Measurements from ENCODE around the gene PNMA8B. TPM values are rescaled to one million over a fixed set of nuclear protein-coding genes. Genes with fewer than 3 reads are reported as not detected.

PNMA8B gene
- total RNA-seq (2022; extraction: Qiagen RNA extraction; ENCODE audit: low read depth), result not detected in 5 replicates

DNA sequence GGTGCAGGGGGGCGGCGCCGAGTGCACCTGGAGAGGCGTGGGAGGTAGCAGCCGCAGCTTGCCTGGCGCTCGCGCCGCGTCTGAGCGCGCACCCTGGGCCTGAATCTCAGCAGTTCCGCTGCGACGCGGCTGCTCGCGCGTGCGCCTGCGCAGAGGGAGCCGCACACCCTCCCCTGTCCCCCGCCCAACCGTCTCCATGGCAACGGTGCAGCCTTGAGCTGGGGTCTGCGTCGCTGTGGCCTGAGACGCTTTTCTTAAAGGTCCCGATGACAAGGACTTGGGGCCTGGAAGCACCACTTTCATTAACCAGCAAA, at the start of gene PNMA8B:
PNMA8B (minus strand) TSS at position 82 of the 314 bp plus-strand sequence. CDS start 402 bp downstream, outside the sequence.

DNA sequence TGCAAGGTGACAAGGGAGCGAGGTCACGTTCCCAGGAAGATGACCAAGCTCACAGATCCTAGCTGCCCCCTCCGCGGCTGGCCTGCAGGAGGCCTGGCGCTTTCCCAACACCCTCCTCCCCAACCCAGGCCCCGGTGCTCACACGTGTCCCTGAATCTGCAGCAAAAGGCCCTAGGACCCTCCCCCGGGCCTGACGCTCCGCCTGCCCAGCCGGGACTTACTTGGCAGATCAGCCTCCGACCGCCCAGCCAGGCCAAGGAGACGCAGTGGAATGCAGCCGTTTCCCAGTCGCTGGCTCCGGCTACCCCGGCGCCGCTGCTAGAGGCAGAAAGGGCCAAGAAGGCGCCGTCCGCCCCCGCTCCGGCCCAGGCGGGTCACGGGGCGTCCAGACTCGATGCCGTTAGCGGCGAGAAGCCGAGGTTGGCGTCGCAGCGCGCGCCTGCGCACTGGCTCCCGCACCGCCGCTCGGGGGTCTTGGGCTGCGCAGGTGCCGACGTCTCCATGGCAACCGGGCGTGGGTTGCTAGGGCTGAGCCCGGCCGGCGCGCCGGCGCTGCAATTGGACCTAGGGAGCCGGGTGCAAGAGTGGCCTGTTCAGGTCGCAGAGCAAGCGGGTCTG, 24.4 kb downstream of the PNMA8B start, which contains the start of gene PNMA8A:
PNMA8A (minus strand) TSS at position 448 of the 618 bp plus-strand sequence. CDS start 528 bp downstream, outside the sequence.

Other genes with a start within 250 kb of the PNMA8B start
- gene HIF3A, start 198.8 kb downstream of the PNMA8B start, total RNA-seq (2022; extraction: Qiagen RNA extraction; ENCODE audit: low read depth), result not detected in 5 replicates
- 72.5 to 93.3 TPM (median 90.0 TPM) in 5 replicates for gene PPP5C, start 148.8 kb downstream of the PNMA8B start, total RNA-seq (2022; extraction: Qiagen RNA extraction; ENCODE audit: low read depth)
- gene CCDC8, start 82.3 kb downstream of the PNMA8B start, total RNA-seq (2022; extraction: Qiagen RNA extraction; ENCODE audit: low read depth), result not detected in 5 replicates
- not detected in 5 replicates for gene PNMA8C, start 66.9 kb downstream of the PNMA8B start, total RNA-seq (2022; extraction: Qiagen RNA extraction; ENCODE audit: low read depth)
- 8.1 to 11.0 TPM (median 10.6 TPM) in 5 replicates for gene PNMA8A, start 24.3 kb downstream of the PNMA8B start, total RNA-seq (2022; extraction: Qiagen RNA extraction; ENCODE audit: low read depth)
- gene CALM3, start 105.5 kb upstream of the PNMA8B start, total RNA-seq (2022; extraction: Qiagen RNA extraction; ENCODE audit: low read depth), result 192 to 272 TPM (median 253 TPM) in 5 replicates
- 0.19 TPM in 1 of 5 replicates, not detected in the others for gene PTGIR, start 129.2 kb upstream of the PNMA8B start, total RNA-seq (2022; extraction: Qiagen RNA extraction; ENCODE audit: low read depth)
- gene GNG8, start 140.3 kb upstream of the PNMA8B start, total RNA-seq (2022; extraction: Qiagen RNA extraction; ENCODE audit: low read depth), result not detected in 5 replicates
- gene DACT3, start 165.3 kb upstream of the PNMA8B start, total RNA-seq (2022; extraction: Qiagen RNA extraction; ENCODE audit: low read depth), result 0.14 to 0.74 TPM (median 0.38 TPM) in 5 replicates
- 18.8 to 34.2 TPM (median 32.2 TPM) in 5 replicates for gene PRKD2, start 221.2 kb upstream of the PNMA8B start, total RNA-seq (2022; extraction: Qiagen RNA extraction; ENCODE audit: low read depth)